GM19099 (cell line): Measurements from ENCODE around the gene GPR132.

Source experiments
- POLR2A ChIP-seq: IDR thresholded peaks from 3 replicates; pipeline ENCODE4 v1.6.1; 2011; ENCODE audit warnings: low read depth; ENCODE audit not compliant: insufficient read length; ENCODE audit errors: extremely low read depth

Gene GPR132, protein sequence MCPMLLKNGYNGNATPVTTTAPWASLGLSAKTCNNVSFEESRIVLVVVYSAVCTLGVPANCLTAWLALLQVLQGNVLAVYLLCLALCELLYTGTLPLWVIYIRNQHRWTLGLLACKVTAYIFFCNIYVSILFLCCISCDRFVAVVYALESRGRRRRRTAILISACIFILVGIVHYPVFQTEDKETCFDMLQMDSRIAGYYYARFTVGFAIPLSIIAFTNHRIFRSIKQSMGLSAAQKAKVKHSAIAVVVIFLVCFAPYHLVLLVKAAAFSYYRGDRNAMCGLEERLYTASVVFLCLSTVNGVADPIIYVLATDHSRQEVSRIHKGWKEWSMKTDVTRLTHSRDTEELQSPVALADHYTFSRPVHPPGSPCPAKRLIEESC

DNA sequence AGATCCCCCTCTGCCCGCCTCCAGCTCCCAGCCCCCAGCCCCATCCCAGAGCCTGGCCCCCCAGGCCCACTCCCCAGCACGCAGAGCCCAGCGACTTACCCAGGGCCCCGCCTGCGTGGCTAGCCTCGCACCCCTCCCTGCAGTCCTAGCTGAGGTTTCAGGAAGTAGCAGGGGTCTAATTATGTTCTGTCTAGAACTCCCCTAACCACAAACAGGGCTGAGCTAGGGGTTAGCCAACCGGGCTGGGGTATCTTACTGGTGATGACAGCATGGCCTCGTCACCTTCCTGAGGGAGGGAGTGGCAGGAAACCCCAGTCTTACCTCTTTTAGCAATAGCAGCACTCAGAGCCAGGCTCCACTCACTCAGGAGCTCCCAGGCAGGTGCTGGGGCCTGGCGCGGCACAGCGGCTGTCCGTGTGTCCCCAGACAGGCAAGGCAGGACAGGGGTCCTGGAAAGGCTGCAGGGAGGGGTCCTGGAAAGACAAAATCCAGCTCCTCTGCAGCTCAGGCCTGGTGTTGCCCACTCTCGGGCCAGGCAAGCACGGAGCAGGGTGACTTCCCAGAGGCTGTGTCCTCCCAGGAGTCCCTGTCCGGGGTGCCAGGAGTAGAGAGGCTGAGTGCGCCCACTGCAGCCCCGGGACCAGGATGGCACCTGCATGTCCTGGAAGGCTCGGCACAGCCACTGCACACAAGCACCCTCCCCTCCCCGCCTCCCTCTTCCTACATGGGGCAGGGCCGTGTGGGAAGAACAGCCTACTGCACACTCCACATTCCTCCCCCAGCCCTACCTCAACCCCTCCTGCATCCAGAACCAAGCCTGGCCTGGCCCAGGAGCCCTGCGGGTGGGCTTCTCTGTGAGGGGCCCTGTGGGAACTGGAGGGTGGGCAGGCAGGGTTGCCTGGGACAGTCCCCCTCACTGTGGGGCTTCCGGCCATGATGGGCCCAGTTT lies at the start of gene GPR132:
Gene GPR132, minus strand, starts transcription at position 151 of the 949 bp plus-strand sequence. CDS start 10,010 bp downstream, outside the sequence.
- TF ChIP-seq POLR2A, result peak; percentile 98

DNA sequence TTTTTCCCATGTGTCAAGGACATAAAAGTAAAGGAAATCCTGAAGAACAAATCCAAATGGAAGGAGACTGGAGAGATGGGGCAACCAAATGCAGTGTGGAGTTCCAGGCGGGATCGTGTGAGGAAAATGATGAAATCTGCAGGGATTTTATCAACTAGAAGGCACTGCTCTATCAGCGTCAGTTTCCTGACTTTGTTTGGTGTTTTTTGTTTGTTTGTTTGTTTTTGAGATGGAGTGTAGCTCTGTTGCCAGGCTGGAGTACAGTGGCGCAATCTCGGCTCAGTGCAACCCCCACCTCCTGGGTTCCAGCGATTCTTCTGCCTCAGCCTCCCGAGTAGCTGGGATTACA lies 43.3 kb upstream of the GPR132 start:
- TF ChIP-seq POLR2A, result no peak

DNA sequence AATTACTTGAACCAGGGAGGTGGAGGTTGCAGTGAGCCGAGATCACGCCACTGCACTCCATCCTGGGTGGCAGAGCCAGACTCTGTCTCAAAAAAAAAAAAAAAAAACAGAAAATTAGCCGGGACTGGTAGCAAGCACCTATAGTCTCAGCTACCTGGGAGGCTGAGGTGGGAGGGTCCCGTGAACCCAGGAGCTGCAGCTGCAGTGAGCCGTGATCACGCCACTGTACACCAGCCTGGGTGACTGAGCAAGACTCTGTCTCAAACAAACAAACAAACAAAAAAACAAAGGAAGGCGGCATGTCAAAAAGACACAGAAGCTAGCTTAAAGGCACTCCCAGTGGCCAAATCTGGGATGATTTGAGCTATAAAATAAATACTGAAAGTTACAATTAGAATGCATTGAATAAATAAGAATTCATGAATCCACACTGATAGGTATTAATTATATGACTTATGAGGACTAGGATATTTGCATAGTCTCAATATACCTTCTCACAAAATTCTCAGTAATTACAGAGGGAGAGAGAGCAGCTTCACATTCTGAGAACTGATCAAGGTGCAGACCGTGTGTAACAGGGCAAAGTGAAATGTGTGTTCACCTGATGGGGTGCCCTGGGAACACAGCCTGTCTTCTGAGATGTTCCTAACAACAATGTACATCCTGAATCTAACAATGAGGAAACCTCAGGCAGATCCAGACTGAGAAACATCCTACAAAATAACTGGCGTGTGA lies 42.7 kb upstream of the GPR132 start:
- TF ChIP-seq POLR2A, result no peak

DNA sequence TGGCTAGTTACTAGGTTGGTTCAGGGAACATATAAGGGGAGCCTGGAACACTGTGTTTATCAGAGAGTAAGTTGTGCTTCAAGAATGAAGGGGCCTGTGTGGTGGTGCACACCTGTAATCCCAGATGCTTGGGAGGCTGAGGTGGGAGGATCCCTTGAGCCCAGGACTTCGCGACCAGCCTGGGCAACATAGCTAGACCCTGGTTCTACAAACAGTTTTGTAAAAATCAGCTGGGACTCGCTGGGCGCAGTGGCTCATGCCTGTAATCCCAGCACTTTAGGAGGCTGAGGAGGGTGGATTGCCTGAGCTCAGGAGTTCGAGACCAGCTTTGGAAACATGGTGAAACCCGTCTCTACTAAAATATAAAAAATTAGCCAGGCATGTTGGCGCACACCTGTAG lies 42.1 kb upstream of the GPR132 start:
- TF ChIP-seq POLR2A, result no peak

DNA sequence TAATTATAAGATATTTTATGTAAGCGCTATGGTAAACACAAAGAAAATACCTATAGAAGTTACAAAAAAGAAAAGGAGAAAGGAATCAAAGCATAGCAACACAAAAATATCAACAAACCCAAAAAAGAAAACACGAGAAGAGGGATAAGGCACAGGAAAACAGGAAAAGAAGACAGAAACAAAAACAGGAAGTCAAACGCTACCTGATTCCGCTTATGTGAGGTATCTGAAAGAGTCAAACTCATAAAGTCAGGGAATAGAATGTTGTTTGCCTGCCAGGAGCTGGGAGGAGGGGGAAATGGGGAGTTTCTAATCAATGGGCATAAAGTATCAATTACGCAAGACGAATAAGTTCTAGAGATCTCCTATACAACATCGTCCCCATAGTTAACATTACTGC lies 39.9 kb upstream of the GPR132 start:
- no peak for TF ChIP-seq POLR2A

DNA sequence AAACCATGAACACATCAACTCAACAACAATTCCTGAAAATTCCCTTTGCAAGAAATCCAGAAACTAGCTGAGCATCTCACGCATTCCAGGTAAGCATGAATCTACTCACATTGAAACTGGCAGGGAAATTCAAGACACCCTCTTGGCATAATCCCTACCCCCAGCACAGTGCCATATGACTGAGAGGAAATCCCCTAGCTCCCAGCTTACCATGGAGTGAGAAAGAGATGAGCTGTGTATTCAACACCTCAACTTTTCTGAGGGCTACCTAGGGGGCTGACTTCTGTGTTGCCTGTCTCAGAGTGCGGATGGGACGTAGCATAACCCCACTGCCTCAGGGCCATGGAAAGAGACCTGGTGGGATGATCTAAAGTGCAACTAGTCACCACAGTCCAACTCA lies 37.7 kb upstream of the GPR132 start:
- no peak for TF ChIP-seq POLR2A

DNA sequence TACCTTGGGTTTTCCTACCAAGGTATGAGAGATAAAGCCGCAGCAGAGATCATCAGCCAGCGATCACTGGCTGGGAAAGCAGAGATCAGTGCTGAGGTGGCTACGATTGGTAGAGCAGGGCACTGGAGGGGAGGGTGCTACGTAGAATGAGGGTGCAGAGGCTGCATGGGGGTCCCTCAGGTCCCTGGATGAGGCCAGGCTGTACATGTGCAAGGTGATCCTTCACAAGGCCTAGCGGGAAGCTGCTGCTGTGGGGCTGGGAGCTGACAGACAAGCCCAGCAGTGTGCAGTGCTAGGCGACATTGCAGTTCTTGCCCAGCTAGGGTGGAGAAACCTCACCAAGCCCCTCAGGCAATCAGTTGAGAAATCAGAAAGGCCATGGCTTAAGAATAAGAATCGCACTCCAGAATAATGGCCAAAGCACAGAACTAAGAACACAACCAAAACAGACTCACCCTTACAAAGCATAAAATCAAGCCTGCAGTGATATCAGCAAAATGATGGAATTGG lies 37.2 kb upstream of the GPR132 start:
- no peak for TF ChIP-seq POLR2A

DNA sequence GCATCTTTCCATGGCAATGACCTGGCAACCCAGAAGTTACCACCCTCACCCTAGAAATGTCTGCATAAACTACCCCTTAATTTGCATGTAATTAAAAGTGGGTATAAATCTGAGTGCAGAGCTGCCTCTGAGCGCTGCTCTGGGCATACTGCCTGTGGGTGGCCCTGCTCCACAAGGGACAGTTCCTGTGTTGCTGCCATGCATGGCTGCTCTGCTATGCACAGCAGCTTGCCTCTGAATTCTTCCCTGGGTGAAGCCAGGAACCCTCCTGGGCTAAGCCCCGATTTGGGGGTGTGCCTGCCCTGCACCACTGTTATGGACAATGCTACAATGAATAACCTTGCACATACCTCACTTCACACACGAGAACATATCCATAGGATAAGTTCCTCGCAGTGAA lies 35.7 kb upstream of the GPR132 start:
- no peak for TF ChIP-seq POLR2A

DNA sequence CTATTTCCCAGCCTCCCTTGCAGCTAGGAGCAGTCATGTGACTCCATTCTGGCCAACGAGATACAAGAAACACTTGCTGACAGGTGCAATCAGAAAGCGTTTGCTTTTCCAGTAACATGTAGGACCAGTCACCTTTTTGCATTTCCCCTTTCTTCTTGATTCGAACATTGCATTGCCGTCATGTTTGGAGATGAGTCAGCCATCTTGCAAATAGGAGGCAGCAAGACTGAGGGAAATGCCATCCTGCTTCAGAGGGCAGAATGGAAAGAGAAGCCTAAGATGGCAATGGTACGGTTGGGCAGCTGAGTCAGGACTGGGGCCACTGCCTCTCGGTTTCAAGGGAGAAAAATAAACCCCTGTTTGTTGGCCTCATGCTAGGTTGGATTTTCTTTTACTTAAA lies 34.5 kb upstream of the GPR132 start:
- no peak for TF ChIP-seq POLR2A

DNA sequence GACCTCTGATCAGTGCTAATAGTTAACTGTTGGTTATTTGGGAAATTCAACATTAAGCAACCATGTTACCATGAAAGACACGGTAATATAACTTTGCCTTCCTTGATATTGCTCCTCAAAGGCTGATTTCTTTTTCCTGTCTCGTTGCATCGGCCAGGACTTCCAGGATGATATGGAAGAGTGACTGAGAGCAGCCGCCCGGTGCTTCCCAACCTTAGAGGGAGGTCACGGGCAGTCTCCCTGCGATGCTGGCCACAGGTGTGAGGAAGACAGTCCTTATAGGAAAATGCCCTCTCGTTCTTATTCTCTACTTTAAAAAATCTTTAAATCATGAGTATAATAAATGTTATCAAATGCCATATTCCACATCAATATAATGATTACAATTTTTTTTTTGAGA lies 33.1 kb upstream of the GPR132 start:
- TF ChIP-seq POLR2A, result no peak

DNA sequence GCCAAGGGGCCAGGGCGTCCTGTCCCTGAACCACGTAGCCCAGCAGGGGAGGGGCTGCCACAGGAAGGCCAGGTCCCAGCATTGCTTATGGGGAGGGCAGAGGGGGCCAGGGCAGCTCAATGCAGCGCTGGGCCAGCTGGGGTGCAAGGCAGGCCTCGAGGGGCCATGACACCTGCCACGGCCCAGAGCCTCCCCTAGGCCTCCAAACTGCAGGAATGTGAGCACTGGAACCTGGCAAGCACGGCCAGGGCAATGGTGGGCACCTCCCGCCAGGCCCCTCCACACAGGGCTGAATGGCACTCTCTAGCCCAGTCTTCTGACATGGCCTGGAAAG lies 32.5 kb upstream of the GPR132 start:
- TF ChIP-seq POLR2A, result no peak

DNA sequence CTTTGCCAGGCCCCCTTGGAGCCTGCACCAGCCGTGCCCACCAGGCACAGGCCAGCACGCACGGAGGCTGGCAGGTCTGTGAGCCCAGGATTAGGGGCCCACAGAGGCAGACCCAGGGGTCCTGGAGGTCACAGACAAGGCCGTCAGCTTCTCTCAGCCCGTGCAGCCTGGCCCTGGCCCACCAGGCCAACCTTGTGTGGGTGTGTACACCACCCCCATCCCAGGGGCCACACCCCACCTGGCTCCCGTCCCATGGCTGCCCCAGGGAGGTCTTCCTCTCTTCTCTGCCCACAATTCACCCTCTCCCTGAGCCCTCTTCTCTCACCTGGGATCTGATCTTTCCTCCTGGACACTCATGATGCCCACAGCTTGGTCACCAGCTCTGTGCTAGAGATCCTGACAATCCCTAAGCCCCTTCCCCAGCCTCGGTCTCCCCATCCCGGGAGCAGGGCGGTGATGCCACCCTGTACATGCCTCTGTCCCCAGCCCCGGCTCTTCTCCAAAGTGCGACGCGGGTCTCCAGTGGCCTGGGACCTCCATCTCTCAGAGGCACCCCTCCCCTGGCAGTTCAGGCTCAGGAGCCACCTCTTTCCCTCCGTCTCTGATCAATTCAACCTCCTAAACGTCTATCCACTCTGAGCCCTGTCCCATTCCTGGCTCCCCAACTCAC lies 31.1 kb upstream of the GPR132 start:
- TF ChIP-seq POLR2A, result no peak

DNA sequence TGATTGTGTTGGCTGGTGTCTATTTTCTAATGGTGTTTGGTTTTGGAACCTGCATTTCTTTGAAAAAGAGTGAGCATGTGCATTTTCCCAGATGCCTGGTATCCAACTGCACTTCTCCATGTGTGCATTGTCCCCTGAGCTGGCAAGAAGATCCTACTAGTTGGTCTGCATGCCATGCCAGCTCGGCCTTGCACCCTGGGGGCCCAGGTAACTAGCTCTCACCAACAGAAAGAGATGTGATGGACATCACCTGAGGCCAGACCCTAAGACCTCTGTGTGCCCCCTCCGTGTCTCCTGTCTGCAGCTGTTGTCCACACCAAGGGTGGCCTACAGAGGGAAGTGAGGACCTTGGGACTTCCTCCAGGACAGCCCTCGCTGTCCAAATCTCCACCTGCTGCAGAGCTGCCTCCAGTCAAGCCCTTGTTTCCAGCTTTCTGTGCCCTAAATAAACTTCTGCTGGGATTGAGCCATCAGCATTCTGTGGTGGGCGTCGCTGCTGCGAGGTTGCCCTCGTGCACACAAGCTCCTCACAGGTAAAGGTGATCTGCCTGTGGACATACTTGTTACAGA lies 30.1 kb upstream of the GPR132 start:
- no peak for TF ChIP-seq POLR2A

DNA sequence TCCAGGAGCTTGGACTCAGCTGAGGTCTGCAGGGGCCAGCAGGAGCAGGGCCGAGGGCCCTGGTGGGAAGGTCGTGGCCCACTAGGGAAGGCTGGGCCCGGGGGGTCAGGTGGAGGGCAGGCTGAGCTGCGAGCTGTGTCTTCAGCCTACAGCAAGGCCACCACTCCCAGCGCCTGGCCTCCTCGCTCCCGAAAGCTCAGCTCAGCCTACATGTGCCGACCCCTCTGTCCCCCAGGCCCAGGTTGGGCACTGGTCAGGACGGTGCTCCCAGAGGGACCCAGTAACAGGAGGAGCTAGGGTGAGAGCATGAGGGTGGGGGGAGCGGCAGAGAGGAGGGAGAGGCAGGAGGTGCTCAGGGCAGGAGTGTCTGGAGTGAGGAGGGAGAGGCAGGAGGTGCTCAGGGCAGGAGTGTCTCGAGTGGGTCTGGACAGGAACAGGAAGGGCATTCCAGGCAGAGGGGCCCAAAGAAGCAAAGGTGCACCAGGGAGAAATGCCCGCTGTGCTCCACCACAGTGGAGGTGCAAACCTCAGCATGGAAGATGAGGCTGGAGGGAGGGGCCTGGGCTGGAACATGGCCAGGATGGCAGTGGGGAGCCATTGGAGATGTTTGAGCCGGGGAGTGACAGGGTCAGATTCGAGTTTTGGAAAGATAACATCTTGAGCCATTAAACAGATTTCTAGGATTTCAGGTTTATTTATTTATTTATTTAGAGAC lies 29.1 kb upstream of the GPR132 start:
- TF ChIP-seq POLR2A, result no peak
